GM23338 (cell line): ENCODE data around the gene RNF217. TPM values are rescaled to one million over a fixed set of nuclear protein-coding genes. Genes with fewer than 3 reads are reported as not detected.

Experiments used
- ATAC-seq: fragments of 200-7000 bp; cut with Tn5 transposase; 3 replicates; pipeline ENCODE4 v1.9.1; 2020
- DNase-seq: peaks from one replicate; pipeline ENCODE4 v3.0.0-alpha.2; 2015; ENCODE audit warnings: low spot score
- H2AFZ ChIP-seq: fragments of 200-600 bp; sonication (generic); 2 replicates; pipeline ENCODE4 v1.8.0; 2016; ENCODE audit warnings: antibody characterized with exemption, mild to moderate bottlenecking, moderate library complexity
- H3F3A ChIP-seq: fragments of 200-600 bp; sonication (generic); replicated peaks from 2 replicates; pipeline ENCODE4 v1.8.0; 2017; ENCODE audit warnings: antibody characterized with exemption, mixed run types, low read depth
- H3K27ac ChIP-seq: fragments of 200-600 bp; sonication (generic); 2 replicates; pipeline ENCODE4 v1.6.1; 2016; ENCODE audit warnings: low read depth
- H3K27me3 ChIP-seq: fragments of 200-600 bp; sonication (generic); 2 replicates; pipeline ENCODE4 v1.8.0; 2016; ENCODE audit warnings: mild to moderate bottlenecking, mixed run types, moderate library complexity; ENCODE audit not compliant: insufficient read depth
- H3K36me3 ChIP-seq: fragments of 200-600 bp; sonication (generic); 2 replicates; pipeline ENCODE4 v1.8.0; 2016; ENCODE audit warnings: mild to moderate bottlenecking; ENCODE audit not compliant: insufficient read depth
- H3K4me1 ChIP-seq: fragments of 200-600 bp; sonication (generic); 2 replicates; pipeline ENCODE4 v1.8.0; 2016; ENCODE audit warnings: mild to moderate bottlenecking, moderate library complexity; ENCODE audit not compliant: insufficient read depth
- H3K4me2 ChIP-seq: fragments of 200-600 bp; sonication (generic); 2 replicates; pipeline ENCODE4 v1.7.1; 2017; ENCODE audit warnings: mixed run types
- H3K4me3 ChIP-seq: fragments of 200-600 bp; sonication (generic); 2 replicates; pipeline ENCODE4 v1.6.1; 2016; ENCODE audit warnings: mixed run types
- H3K79me2 ChIP-seq: fragments of 200-600 bp; sonication (generic); replicated peaks from 2 replicates; pipeline ENCODE4 v1.8.0; 2017; ENCODE audit warnings: mild to moderate bottlenecking; ENCODE audit not compliant: insufficient read depth
- H3K9me2 ChIP-seq: fragments of 200-600 bp; sonication (generic); 2 replicates; pipeline ENCODE4 v1.8.0; 2017; ENCODE audit not compliant: insufficient read depth
- H4K20me1 ChIP-seq: fragments of 200-600 bp; sonication (generic); replicated peaks from 2 replicates; pipeline ENCODE4 v1.8.0; 2017; ENCODE audit warnings: mild to moderate bottlenecking; ENCODE audit not compliant: insufficient read depth
- H3K27ac Mint-ChIP-seq: 2 replicates; pipeline ENCODE4 v1.8.0; 2020; ENCODE audit warnings: inconsistent platforms, mild to moderate bottlenecking, moderate library complexity, mixed read lengths
- H3K27me3 Mint-ChIP-seq: 3 replicates; pipeline ENCODE4 v1.8.0; 2022; ENCODE audit warnings: low read depth, mild to moderate bottlenecking, moderate library complexity, mixed read lengths, inconsistent platforms; ENCODE audit not compliant: insufficient read depth, poor library complexity
- H3K36me3 Mint-ChIP-seq: 3 replicates; pipeline ENCODE4 v1.8.0; 2021; ENCODE audit warnings: low read depth, mild to moderate bottlenecking, inconsistent platforms, moderate library complexity, mixed read lengths
- H3K4me1 Mint-ChIP-seq: 3 replicates; pipeline ENCODE4 v1.8.0; 2020; ENCODE audit warnings: mild to moderate bottlenecking, inconsistent platforms, mixed read lengths
- H3K4me3 Mint-ChIP-seq: 3 replicates; pipeline ENCODE4 v1.8.0; 2021; ENCODE audit warnings: moderate library complexity, mild to moderate bottlenecking, inconsistent platforms, mixed read lengths
- H3K9me3 Mint-ChIP-seq: 3 replicates; pipeline ENCODE4 v1.8.0; 2020; ENCODE audit warnings: moderate library complexity, mild to moderate bottlenecking, inconsistent platforms, mixed read lengths
- CREB1 ChIP-seq: fragments of 250-450 bp; sonication (Bioruptor Pico); IDR thresholded peaks from 2 replicates; pipeline ENCODE4 v1.5.0; 2020; ENCODE audit warnings: low read depth, mild to moderate bottlenecking, moderate library complexity
- EZH2 ChIP-seq: fragments of 200-600 bp; sonication (generic); IDR thresholded peaks from one replicate; pipeline ENCODE4 v1.8.0; 2017; ENCODE audit warnings: antibody characterized with exemption, mild to moderate bottlenecking, low read depth; ENCODE audit not compliant: unreplicated experiment
- JUNB ChIP-seq: IDR thresholded peaks from one replicate; pipeline ENCODE4 v1.6.1; 2016; ENCODE audit warnings: antibody characterized with exemption; ENCODE audit not compliant: unreplicated experiment
- NANOG ChIP-seq: IDR thresholded peaks from 2 replicates; pipeline ENCODE4 v1.6.1; 2016; ENCODE audit warnings: antibody characterized with exemption, borderline replicate concordance
- POLR2AphosphoS5 ChIP-seq: IDR thresholded peaks from 2 replicates; pipeline ENCODE4 v1.6.1; 2016; ENCODE audit warnings: antibody characterized with exemption, low read depth
- STAT1 ChIP-seq: IDR thresholded peaks from one replicate; pipeline ENCODE4 v1.6.1; 2016; ENCODE audit warnings: antibody characterized with exemption; ENCODE audit not compliant: unreplicated experiment
- ZNF462 ChIP-seq: fragments of 250-450 bp; sonication (Bioruptor Pico); IDR thresholded peaks from 2 replicates; pipeline ENCODE4 v1.5.0; 2020; ENCODE audit warnings: mild to moderate bottlenecking, moderate library complexity
- polyA plus RNA-seq: library from polyadenylated mRNA; unstranded; fragments of >200 nt; fragmentation: Nextera tagmentation; extraction: Ambion mirVana; gene quantifications from 2 replicates; pipeline ENCODE4 v1.2.1, GENCODE V29; 2016
- total RNA-seq: library from RNA; depleted of rRNA; stranded (reverse); fragments of >200 nt; shearing (Covaris generic); gene quantifications from 2 replicates; pipeline ENCODE4 v1.2.3, GENCODE V29; 2014
- TF ChIP-seq, protein P1 (sequence below): IDR thresholded peaks from 2 replicates; pipeline ENCODE4 v1.6.1; 2016; ENCODE audit warnings: antibody characterized with exemption

The RNF217 gene
- total and polyA plus RNA-seq, 2 experiments from 2014 or later: 1.7 to 6.2 TPM

DNA sequence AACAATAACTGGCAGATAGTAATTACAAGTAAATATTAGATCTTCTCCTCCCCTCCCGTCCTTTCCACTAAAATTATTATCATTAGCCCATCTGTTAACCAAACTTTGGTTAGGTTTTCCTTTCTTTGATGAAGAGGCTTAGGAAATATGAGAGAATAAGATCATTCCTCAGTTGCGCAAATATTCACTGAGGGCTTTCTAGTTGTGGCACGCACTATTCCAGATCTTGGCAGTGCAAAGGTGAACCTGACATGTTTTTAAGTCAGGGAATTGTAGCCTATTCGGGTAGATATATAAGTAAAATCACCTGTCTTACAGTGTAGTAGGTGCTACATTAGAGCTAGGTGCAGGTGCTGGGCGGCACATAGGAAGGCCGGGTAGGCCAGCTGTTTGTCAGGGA, 31.1 kb downstream of the RNF217 start (continued):
- TF ChIP-seq ZNF462 (CRISPR knock-in tag): no peak
- TF ChIP-seq STAT1: no peak

GRCh38 chr6:124994648-124995047, 32.4 kb downstream of the RNF217 start:
- Histone ChIP-seq H3K36me3 (no peaks in the 10 kb centered on the region), H3K4me2 (no peak overlapping the region), H4K20me1 (no peaks in the 10 kb centered on the region), H3K27me3 (no peaks in the 10 kb centered on the region), H2AFZ (no peak overlapping the region), H3K4me3 (no peak overlapping the region), H3K9me2 (no peaks in the 10 kb centered on the region), H3F3A (no peaks in the 10 kb centered on the region), H3K4me1 (no peaks in the 10 kb centered on the region), H3K27ac (no peak overlapping the region), H3K79me2 (no peaks in the 10 kb centered on the region)
- H3K27me3 Mint-ChIP-seq: no peaks in the 10 kb centered on the region
- H3K27ac Mint-ChIP-seq: no peak overlapping the region
- H3K4me3 Mint-ChIP-seq: no peak overlapping the region
- DNase-seq (no peak), ATAC-seq (no peak)
- TF ChIP-seq CREB1: no peak
- peaks cover 15% of the 10 kb centered on the region; the same call in 2 of the 3 replicates for H3K4me1 Mint-ChIP-seq
- H3K9me3 Mint-ChIP-seq: no peaks in the 10 kb centered on the region
- H3K36me3 Mint-ChIP-seq: no peaks in the 10 kb centered on the region

DNA sequence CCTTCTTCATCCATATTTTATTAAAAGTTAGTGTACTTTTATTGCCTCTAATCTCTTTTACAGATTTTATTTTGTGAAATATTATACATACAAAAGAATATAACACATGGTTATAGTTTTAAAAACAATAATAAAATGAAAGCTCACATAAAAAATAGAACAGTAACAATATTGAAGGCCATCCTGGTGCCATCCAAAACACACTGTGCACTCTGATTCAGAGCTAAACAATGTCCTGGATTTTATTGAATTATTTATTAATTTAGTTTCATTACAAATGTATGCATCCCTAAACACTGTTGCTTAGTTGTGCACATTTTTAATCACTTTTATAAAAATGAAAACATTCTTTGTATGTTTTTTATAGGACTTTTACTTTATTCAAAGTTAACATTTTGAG, 32.9 kb downstream of the RNF217 start:
- Mint-ChIP-seq H3K36me3 (no peaks in the 10 kb centered on the region), H3K27ac (no peak overlapping the region), H3K4me3 (no peak overlapping the region), H3K27me3 (no peaks in the 10 kb centered on the region), H3K4me1 (peaks cover 15% of the 10 kb centered on the region; the same call in 2 of the 3 replicates), H3K9me3 (no peaks in the 10 kb centered on the region)
- Histone ChIP-seq H3K27ac (no peak overlapping the region), H3K4me1 (no peaks in the 10 kb centered on the region), H3K9me2 (no peaks in the 10 kb centered on the region), H3K79me2 (no peaks in the 10 kb centered on the region), H3K27me3 (no peaks in the 10 kb centered on the region), H2AFZ (no peak overlapping the region), H3K36me3 (no peaks in the 10 kb centered on the region), H4K20me1 (no peaks in the 10 kb centered on the region), H3F3A (no peaks in the 10 kb centered on the region), H3K4me2 (no peak overlapping the region), H3K4me3 (no peak overlapping the region)
- DNase-seq (no peak), ATAC-seq (no peak)
- TF ChIP-seq STAT1: no peak
- no peak for TF ChIP-seq JUNB
- TF ChIP-seq, protein P1, sequence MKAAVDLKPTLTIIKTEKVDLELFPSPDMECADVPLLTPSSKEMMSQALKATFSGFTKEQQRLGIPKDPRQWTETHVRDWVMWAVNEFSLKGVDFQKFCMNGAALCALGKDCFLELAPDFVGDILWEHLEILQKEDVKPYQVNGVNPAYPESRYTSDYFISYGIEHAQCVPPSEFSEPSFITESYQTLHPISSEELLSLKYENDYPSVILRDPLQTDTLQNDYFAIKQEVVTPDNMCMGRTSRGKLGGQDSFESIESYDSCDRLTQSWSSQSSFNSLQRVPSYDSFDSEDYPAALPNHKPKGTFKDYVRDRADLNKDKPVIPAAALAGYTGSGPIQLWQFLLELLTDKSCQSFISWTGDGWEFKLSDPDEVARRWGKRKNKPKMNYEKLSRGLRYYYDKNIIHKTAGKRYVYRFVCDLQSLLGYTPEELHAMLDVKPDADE: no peak
- no peak for TF ChIP-seq CREB1
- no peak for TF ChIP-seq EZH2
- TF ChIP-seq POLR2AphosphoS5: no peak
- no peak for TF ChIP-seq NANOG
